HG02678 (cell line): ENCODE data around the gene RAD9A.

Experiments
- ATAC-seq: cut with Tn5 transposase; IDR thresholded peaks from one replicate; pipeline ENCODE4 v1.9.1; 2021; ENCODE audit warnings: mild to moderate bottlenecking, moderate library complexity; ENCODE audit not compliant: unreplicated experiment

Gene RAD9A

DNA sequence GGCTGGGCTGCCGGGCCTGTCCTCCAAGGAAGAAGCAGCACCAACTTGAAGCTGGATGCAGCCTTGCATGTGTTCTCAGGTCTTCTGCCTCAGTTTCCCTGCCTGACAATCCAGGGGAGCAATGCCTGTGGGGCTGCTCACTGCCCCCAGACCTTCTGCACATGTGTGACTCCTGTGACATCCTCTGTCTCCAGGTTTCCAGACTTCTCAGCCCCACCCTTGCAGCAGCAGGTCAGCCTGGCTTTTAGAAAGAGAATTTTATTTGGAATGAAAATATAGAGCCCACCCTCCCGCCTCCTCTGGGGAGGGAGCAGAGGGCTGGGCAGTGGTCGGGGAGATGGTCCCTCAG, 46.0 kb downstream of the RAD9A start:
- ATAC-seq: no peak

DNA sequence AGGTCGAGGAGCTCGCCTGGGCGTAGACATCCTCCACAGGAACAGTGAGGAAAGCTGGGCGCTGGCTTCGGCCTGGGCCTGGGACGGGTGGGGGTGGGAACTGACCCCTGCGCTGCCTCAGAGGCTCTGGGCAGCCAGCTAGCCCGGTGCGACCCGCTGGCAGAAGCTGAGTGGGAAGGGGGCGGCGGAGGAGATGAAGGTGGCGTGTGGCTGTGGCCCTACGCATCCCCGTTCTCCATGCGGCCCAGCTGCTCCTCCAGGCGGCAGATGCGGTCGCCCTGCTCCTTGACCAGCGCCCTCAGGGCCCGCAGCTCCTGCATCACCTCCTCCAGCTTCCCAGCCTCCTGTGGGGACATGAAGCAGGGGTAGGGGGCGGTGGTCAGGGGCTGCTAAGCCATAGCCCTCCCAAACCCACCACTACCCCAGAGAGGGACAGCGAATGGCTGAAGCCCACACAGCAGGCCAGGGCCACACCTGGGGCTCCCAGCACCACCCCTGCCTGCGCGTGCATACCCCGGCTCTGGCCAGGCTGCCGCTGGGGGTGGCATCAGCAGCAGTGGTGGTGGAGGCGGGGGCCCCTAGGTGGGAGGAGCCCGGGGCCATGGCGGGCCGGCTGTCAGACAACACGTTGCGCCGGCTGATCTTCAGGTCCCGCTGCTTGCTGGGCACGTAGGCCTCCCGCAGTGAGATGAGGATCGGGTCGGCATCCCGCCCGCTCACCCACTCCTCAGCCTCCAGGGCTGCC, 46.5 kb downstream of the RAD9A start:
- no peak for ATAC-seq

DNA sequence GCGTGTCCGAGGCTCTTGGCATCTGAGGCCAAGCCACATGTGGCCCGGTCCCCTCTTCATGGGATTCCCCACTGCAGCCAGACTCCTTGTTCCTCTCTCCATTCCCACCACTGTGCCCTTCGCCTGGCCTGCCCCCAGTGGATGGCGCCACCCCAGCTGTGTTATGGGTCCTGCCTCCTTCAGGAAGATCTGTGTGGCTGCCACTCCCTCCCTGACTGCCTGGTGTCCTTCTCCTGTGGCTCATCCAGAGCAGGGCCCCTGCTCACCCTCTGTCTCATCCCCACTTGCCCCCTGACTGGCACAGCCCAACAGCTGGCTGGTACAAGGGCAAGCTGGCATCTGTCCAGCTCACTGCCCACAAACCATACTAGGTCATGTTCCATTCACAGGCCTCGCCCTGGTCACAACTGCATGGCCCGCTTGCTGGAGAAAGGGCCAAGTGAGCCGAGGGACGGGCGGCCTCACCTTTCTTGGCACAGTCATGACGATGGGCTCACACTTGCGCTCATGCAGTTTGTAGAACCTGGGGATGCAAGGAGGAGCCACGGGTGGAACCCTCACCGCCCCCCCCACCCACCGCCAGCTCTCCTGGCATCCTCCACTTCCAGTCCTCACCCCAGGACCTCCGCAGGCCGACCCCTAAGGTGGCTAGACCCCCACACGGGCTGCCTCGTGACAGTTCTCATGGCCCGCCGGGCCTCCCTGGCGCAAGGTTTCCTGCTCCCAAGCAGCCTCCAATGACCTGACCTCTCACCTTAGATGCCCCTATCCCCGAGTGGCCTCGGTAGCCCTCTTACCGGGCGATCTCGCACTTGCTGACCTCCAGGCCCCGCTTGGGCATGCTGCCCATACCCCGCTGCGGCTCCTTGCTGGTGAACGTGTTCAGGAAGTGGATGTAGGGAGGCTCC, 47.8 kb downstream of the RAD9A start:
- no peak for ATAC-seq

DNA sequence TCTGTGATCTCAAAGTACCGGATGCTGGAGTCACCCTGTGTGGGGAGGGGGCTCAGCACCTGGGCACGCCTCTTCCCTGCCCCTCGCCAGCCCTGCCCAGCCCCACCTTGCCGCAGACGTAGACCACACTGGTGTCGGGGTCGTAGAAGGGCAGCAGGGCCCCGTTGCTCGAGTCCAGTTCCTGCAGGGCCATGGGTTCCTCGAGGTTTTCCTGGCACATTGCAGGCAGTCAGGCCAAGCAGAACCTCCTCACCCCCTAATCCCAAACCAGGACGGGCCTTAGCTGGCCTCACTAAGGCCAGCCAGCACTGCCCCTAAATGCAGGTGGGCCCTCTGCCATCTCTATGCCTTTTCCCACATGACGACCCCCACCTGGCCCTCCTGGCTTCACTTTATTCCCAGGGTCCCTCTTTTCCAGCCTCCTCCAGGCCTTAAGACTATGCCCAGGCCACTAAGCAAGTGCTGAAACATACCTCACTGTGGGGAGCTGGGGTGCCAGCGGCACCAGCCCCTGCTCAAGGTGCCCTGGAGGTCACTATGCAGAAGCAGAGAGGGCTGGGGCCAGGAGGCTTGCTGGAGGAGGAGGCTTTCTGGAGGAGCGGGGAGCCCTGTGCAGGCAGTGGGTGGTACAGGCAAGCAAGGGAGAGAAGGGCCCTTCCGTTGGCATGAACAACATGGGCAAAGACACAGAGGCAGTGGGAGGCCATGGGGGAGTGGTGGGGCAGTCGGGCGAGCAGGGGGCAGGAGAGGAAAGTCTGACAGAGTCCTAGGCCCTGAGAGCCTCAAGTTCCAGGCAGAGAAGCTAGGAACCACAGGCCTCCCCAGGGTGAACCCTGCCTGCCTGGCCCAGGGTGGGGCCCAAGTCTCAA, 48.7 kb downstream of the RAD9A start:
- no peak for ATAC-seq

DNA sequence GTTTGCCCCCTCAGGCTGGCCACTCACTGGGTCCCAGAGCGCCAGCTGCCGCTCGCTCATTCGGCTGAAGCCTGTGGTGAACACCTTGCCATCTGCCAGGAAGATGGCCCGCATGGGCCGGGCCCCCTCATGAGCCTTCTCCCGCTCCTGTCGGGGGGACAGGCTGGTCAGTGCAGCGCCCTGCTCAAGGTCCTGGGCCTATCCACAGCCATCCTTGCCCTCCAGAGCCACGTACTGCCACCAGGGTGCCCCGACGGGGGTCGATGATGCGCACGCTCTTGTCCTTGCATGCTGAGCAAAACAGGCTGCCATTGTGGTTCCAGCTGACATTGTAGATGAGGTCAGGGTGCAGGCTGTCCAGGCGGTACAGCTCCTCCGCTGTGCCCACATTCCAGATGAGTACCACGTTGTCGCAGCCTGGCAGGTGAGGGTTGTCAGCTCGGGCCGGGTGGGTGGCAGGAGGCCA, 49.3 kb downstream of the RAD9A start:
- no peak for ATAC-seq

DNA sequence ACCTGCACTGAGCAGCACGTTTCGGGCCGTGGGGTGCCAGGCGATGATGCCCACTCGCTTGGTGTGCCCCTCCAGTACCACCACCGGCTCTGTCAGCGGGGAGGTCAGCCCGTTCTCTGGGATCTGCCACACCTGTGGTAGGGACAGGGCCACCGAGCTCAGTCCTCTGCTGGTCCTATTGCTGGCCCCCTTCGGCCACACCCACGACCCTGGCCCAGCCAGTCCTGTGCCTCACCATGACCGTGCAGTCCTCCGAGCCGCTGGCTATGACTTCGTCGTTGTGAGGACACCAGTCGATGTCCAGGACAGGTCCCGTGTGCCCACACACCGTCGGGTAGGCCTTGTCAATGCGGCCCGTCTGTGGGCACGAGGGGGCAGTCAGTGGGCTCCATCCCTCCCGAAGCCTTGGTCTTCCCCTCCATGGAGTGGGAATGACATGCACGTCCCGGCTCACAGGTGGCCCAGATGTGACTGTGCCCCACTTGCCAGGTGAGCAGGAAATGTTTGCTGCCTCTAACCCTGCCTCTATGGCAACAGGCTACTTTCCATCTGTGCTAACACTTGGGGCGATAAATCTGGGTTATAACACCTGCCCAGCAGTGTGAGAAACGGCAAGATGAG, 50.1 kb downstream of the RAD9A start:
- ATAC-seq: no peak

DNA sequence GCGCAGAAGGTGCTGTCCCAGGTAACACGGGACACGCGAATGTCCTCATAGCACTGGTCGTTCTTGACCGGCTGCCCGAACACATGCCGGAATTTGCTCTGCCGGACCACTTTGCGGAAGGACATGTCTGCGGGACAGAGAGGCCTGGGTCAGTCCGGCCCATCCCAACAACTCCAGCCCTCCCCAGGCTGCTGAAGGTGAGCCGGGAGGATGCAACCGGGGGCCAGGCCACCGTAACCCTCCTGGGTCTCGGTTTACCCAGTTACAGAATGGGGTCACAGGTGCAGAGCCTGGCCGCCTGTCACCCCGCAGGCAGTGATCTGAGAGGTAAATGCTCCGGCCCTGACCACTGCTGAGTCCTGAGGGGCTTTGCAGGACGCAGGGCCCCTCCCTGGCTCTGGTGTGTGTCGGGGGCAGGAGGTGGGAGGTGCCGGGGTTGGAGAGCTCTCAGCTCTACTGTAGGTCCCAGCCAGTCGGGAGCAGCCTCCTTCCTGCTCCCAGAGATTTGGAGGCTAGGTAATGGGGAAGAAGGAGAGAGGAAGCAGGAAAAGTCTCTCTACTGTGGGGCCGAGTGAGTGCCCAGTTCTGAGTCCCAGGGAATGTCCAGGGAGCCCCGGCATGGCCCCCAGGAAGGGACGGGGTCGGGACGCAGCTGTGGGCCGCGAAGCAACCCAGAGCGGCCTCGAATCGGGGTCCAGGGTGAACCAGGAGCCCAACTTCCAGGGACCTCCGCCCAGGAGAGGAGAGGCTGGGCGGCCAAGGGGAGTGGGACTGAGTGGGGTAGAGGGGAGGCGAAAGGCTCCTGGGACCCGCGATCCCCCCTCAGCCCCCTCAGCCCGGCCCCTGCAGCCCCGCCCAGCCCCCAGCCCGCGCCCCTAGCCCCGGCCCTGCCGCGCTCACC, 51.0 kb downstream of the RAD9A start:
- ATAC-seq: peak; percentile 9

DNA sequence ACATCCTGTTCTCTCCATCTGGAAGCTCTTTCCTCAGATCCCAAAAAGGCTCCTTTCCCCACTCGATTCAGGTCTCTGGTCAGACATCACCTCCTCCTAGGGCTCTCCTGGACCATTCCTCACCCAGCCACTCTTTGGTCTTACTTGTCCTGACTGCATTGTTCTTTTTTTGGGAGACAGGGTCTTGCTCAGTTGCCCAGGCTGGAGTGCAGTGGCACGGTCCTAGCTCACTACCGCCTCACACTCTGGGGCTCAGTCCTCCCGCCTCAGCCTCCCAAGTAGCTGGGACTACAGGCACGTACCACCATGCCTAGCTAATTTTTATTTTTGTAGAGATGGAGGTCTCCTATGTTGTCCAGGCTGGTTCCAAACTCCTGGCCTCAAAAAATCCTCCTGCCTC, 53.7 kb downstream of the RAD9A start:
- no peak for ATAC-seq
